ENCODE measurements around the gene HMCES.
A peak's percentile ranks its signal among the peaks of the same experiment; 100 is the strongest.

HMCES gene

GRCh38 chr3:129314386-129315222 is 35.9 kb downstream of the HMCES start (continued):
- peak; percentile 65 for TF ChIP-seq ZBTB48 (tag by site-specific recombination; IDR thresholded peaks at IDR 0.05)
- TF ChIP-seq KLF10 (tag by site-specific recombination; IDR thresholded peaks at IDR 0.05), result no peak; the same call in 1 of the 2 replicates
- no peak for TF ChIP-seq ZNF626 (tag by site-specific recombination; IDR thresholded peaks at IDR 0.05)
- no peak for TF ChIP-seq MZF1 (tag by site-specific recombination; IDR thresholded peaks at IDR 0.05; ENCODE audit: borderline replicate concordance)
- peak; percentile 27; the same call in 1 of the 2 replicates for TF ChIP-seq ZBTB17 (tag by site-specific recombination; IDR thresholded peaks at IDR 0.05)
- TF ChIP-seq ZNF560 (tag by site-specific recombination; IDR thresholded peaks at IDR 0.05; ENCODE audit: borderline replicate concordance), result no peak
- no peak for TF ChIP-seq ZNF16 (tag by site-specific recombination; IDR thresholded peaks at IDR 0.05; ENCODE audit: low read depth)
- TF ChIP-seq ZNF521 (tag by site-specific recombination; IDR thresholded peaks at IDR 0.05), result no peak
- TF ChIP-seq ZFP37 (tag by site-specific recombination; IDR thresholded peaks at IDR 0.05), result no peak
- no peak for TF ChIP-seq ZNF510 (tag by site-specific recombination; IDR thresholded peaks at IDR 0.05; ENCODE audit: insufficient replicate concordance)
- TF ChIP-seq ZNF677 (tag by site-specific recombination; IDR thresholded peaks at IDR 0.05), result no peak
- no peak for TF ChIP-seq ZNF174 (tag by site-specific recombination; IDR thresholded peaks at IDR 0.05)
- TF ChIP-seq ZBTB49 (tag by site-specific recombination; IDR thresholded peaks at IDR 0.05; ENCODE audit: low read depth), result no peak
- no peak for TF ChIP-seq ZNF777 (tag by site-specific recombination; IDR thresholded peaks at IDR 0.05; ENCODE audit: borderline replicate concordance)
- no peak for TF ChIP-seq ZNF169 (tag by site-specific recombination; IDR thresholded peaks at IDR 0.05)
- peak; percentile 84 for TF ChIP-seq ZNF335 (tag by site-specific recombination; conservative IDR thresholded peaks at IDR 0.05)
- no peak for TF ChIP-seq ZNF776 (tag by site-specific recombination; IDR thresholded peaks at IDR 0.05; ENCODE audit: borderline replicate concordance)
- peak; percentile 19; the same call in 1 of the 2 replicates for TF ChIP-seq SP3 (tag by site-specific recombination; IDR thresholded peaks at IDR 0.05)
- TF ChIP-seq ZNF10 (tag by site-specific recombination; IDR thresholded peaks at IDR 0.05), result no peak
- TF ChIP-seq ZNF645 (tag by site-specific recombination; IDR thresholded peaks at IDR 0.05), result no peak; the same call in 1 of the 2 replicates
- TF ChIP-seq ZNF280D (tag by site-specific recombination; IDR thresholded peaks at IDR 0.05), result no peak
- no peak for TF ChIP-seq ZNF791 (tag by site-specific recombination; IDR thresholded peaks at IDR 0.05)
- TF ChIP-seq ZNF558 (tag by site-specific recombination; IDR thresholded peaks at IDR 0.05), result no peak
- TF ChIP-seq ZBTB26 (tag by site-specific recombination; optimal IDR thresholded peaks at IDR 0.05), result peak; percentile 73
- peak; percentile 55 for TF ChIP-seq GLIS2 (tag by site-specific recombination; IDR thresholded peaks at IDR 0.05)
- TF ChIP-seq SALL2 (tag by site-specific recombination; IDR thresholded peaks at IDR 0.05; ENCODE audit: borderline replicate concordance), result no peak
- TF ChIP-seq ZNF621 (tag by site-specific recombination; IDR thresholded peaks at IDR 0.05), result no peak
- no peak for TF ChIP-seq BCL6B (tag by site-specific recombination; IDR thresholded peaks at IDR 0.05)
- peak; percentile 45; the same call in 1 of the 2 replicates for TF ChIP-seq KLF7 (tag by site-specific recombination; IDR thresholded peaks at IDR 0.05; ENCODE audit: borderline replicate concordance)
